Left forelimb (tissue), 1 donor: ENCODE results near the gene TSHB.

Experiments used
- DNase-seq: peaks from one replicate; pipeline ENCODE4 v3.0.0-alpha.2; 2018; ENCODE audit warnings: low spot score

The TSHB gene

GRCh38 chr1:115060501-115060900 is 30.9 kb downstream of the TSHB start:
- DNase-seq = no peak

- no peak for DNase-seq
These were observed 32.9 kb downstream of the TSHB start for GRCh38 chr1:115062542-115063004.

DNA sequence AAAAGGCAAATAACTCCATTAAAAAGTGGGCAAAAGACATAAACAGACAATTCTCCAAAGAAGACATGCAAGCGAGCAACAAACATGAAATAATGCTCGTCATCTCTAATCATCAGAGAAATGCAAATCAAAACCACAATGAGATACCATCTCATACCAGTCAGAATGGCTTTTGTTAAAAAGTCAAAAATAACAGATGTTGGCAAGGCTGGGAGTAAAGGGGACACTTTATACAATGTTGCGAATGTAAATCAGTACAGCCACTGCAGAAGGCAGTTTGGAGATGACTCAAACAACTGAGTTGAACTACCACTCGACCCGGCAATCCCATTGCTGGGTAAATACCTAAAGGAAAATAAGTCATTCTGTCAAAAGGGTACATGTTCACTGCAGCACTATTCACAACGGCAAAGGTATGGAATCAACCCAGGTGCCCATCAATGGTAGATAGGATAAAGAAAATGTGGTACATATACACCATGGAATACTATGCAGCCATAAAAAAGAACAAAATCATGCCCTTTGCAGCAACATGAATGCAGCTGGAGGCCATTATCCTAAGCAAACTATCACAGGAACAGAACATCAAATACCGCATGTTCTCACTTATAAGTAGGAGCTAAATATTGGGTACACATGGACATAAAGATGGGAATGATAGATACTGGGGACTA is 33.7 kb downstream of the TSHB start:
- no peak for DNase-seq

- no peak for DNase-seq
These were observed 34.8 kb downstream of the TSHB start for GRCh38 chr1:115064461-115064860.

DNA sequence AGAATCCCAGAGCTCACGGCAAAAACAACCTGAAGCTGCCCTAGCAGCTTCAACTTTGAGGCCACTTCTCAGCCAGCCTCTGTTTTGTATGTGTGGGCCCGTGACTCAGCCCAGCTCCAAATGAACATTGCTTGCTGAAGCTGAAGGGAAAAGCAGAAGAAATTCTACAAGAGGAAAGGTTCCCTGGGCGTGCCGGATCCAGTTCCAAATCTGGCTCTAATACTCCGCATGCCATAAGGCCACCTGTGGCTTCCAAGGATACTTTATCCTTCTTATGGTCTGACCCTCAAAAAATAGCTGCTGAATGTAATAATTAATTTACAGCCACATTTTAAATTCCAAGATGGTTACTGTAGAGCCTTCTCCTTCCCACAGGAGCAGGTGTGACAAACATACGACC is 35.4 kb downstream of the TSHB start:
- DNase-seq = no peak

DNA sequence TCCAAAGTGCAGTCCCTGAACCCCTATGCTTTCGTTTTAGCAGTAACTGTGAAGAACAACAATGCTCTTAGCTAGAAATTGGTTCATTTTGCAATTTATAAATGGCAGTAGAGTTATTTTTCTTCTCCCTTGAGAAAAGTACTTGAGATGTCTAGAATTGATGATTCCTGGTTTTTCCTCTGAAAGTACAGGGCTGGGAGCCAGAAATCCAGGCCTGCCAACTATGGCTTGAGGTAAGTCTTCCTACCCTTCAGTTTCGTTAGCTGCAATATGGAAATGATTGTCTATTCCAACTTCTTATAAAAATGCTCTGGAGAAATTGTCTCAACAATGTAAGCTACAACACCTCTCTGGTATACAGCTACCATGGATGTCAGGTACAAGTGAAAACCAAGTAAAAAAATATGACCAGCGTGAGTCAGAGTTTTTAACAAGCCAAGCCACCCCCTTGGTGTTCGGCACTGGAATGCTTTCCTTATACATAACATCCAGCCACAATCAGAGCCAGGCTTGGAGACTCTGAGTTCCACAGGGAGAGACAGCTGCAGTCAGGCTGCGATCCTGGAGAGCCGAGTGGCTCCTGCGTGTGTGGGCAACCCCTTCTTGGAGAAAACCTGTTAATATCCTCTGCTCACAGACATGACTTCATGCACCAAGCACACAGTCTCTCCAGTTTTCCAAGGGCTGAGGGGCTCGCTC is 37.7 kb downstream of the TSHB start:
- DNase-seq = no peak

- no peak for DNase-seq
These were observed 39.4 kb downstream of the TSHB start for GRCh38 chr1:115068826-115069585.

DNA sequence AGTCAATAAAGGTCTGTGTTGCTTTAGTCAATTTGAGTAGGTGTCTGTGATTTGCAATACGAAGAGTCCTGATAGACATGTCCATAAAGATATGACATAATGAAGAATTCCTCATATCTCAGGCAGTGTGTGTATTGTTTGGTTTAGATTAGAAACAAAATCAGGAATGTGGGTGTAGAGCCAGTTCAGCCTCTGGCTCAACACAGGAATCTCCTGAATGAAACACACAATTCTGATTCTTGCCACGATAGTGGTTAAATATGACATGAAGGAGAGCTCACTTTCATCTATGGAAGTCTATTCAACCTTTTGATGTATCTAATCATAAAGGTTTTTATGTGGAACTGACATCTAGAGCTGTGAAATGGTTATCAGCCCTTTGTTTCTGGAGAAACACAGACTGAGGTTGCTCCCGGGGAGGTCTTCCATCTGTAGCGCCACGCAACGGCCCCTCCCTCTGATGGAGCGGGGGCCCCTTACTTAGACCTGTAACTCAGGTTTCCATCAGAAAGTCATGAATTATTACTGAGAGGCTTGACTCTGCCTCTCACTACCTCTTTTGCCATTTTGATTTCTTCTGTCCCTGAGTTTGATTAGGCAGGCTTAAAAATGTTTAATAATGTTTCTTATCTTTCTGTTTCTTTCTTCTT is 40.2 kb downstream of the TSHB start:
- DNase-seq = no peak

GRCh38 chr1:115071012-115071664 is 41.5 kb downstream of the TSHB start:
- DNase-seq = no peak

DNA sequence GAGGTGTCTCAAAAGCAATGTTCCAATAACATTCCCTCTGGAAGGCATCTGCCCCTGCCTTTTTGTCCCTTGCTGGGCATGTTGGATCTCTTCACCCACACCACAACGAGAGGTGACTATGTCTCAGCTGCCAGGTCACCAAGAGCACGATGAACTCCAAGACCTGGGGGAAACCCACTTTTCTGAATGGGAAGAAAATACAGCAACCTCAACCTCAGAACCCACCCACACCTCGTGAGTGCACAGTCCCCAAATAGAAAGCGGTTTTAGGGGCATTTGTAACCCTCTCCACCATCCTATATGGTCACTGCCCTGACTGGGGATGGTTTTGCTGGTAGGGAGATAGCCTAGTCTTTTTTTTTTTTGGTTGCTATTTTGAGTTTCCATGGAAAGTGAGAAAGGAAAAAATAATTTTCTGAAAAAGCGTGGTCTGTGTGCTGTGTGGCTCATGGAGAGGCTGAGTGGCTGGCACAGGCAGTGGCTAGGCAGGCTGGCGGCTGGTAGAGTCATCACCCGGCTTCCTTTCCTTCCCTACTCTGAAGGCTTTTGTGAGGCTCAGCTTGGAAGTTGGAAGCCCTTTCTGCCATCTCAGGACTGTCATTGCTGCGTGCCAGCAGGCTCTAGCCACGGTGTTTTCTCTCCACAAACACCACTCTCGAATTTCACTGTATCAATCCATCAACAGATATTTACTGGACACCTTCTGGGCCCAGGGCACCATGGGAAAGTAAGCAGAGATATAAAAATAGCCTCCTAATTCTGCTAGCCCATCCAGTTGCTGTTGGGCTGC is 43.9 kb downstream of the TSHB start:
- no peak for DNase-seq

DNA sequence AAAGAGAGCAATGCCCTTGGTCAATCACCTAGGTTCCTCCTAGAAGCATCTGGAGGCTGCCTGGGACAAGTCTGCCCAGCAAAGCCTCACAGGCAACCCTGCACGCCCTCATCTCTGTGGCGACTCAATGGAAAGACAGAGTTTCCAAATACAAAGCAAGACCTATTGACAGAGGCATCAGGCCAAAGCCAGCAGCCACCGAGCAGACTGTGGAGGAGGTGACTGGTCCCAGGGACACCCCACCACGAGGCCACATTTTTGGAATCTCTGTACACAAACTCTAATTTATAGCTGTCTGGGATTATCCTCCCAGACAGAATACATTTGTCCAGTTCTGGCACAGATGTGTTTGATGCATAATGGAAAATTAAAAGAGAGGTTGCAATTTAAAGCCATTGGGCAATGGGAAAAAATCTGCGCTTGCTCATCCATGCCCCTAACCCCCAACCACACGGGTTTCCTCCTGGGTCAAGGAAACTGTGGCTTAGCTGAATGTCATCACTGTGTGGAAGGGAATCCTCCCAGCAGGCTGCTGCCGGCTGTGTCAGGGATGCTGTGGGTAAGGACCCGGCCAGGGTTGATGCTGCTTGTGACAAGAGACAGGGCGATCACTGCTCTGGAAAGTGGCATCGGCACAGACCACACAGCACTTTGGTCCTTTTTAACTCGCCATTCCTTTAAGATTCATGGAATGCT is 45.4 kb downstream of the TSHB start:
- no peak for DNase-seq

DNA sequence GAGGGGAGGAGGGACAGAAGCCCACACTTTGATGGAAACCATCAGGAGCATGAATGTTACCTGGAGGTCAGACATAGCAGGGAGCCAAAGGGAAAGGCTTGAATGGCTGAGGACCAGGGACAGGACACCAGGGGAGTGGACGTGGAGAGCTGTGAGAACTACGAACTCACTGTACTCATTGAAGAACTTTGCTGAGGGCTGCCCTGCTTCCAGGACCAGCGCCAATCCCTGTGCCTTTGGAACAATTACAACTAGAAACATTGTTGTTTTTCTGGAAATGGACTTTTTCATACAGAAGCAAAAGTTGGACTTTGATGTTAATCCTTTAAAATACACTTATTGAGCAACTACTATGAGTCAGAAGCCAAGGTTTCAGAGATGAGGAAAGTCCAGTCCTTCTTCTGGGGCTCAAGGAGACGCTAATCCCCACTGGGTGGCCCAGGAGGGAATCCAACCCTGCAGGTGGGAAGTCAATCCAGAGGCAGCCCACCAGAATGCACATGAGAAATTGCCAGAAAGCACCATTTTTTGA is 46.8 kb downstream of the TSHB start:
- DNase-seq = no peak

DNA sequence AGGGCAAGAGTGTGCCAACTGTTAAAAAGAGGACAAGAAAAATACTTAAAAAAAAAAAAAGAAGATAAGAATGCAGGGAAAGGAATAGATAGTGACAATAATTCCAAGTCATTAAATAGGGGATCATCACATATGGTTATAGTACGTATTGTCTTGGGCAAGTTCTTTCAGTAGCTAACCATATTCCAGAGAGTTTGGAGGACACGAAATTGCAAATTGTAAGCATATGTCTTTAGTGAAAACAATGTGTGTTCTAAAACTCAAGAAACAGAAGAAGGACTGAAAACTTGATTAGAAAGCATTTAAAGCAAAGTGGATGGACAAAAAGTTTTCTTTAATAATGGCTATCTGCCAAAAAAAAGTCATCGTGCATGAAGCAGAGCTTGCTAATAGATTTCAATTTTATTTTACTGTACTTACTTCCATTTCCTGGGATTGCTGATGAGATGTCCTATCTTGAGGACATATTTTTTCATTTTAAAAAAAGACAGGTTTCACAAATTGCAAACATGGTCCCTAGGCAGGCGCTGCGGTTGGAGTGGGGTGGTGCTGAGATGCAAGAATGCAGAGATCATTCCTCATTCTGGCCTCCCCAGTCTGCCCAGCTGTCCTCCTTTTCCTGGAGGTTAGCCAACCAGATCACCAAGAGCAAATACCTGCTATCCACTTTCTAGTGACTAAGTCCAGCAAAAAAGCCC is 47.8 kb downstream of the TSHB start:
- DNase-seq = no peak

DNA sequence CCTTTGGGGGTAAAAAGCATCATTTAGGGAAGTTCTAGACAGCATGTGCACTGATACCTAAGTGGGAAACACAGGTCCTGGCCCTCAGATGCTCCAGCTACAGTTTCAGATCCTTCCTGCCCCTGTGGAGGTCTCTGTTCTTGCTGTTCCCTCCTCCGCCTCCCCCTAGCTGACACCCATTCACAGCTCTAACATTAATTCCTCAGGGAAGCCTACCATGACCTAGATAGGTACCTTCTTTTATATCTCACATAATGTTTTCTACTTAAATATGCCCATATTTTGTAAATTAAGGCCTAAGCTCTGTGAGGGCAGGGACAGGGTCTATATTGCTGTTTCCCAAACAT is 48.3 kb downstream of the TSHB start:
- DNase-seq = no peak

- DNase-seq = no peak
These were observed 49.1 kb downstream of the TSHB start for GRCh38 chr1:115078708-115079107.

DNA sequence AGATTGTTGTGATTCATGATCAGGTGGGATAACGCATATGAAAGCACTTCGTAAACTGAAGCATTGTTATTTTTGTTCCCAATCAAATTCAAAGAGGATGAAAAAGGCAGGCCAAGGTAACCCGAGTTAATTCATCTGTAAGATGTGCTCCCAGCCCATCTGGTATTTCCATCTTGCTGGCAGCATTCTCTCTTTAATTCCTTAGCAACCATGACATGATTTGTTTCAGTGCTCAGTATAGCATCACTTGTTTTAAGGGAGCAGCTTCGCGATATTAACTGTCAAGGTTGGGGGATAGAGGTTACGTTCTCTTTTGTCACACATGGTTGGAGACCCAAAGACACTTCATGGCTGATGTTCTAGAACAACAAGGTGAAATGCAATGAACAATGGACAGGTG is 53.3 kb downstream of the TSHB start:
- no peak for DNase-seq
